HepG2 (cell line): ENCODE data around the gene GRIFIN. TPM values are rescaled to one million over a fixed set of nuclear protein-coding genes. Genes with fewer than 3 reads are reported as not detected.

Source experiments
- ATF5 ChIP-seq: sonication (generic); formaldehyde crosslinking; IDR thresholded peaks from 2 replicates; pipeline ENCODE4 v1.4.0; 2020; ENCODE audit warnings: mild to moderate bottlenecking, low read depth, missing genetic modification reagents
- HES4 ChIP-seq: sonication (generic); formaldehyde crosslinking; IDR thresholded peaks from 2 replicates; pipeline ENCODE4 v1.9.0; 2021; ENCODE audit warnings: mild to moderate bottlenecking, missing genetic modification reagents, borderline replicate concordance
- MXD1 ChIP-seq: sonication (generic); formaldehyde crosslinking; IDR thresholded peaks from 2 replicates; pipeline ENCODE4 v1.4.0; 2020; ENCODE audit warnings: mild to moderate bottlenecking, missing genetic modification reagents
- NFE2L2 ChIP-seq: fragments of 150-350 bp; IDR thresholded peaks from 2 replicates; pipeline ENCODE4 v1.6.1; 2014; ENCODE audit warnings: low read length
- REL ChIP-seq: sonication (generic); formaldehyde crosslinking; conservative IDR thresholded peaks from 2 replicates; pipeline ENCODE4 v1.8.0; 2022; ENCODE audit warnings: mild to moderate bottlenecking, missing genetic modification reagents, moderate library complexity
- RORA ChIP-seq: sonication (generic); formaldehyde crosslinking; IDR thresholded peaks from 2 replicates; pipeline ENCODE4 v1.5.0; 2020; ENCODE audit warnings: mild to moderate bottlenecking, missing genetic modification reagents, moderate library complexity
- SALL2 ChIP-seq: sonication (generic); formaldehyde crosslinking; IDR thresholded peaks from 2 replicates; pipeline ENCODE4 v1.8.1; 2023; ENCODE audit warnings: mild to moderate bottlenecking, missing genetic modification reagents, inconsistent platforms
- SYNCRIP ChIP-seq: fragments of 200-400 bp; formaldehyde crosslinking; IDR thresholded peaks from 2 replicates; pipeline ENCODE4 v1.6.1; 2018; ENCODE audit warnings: mild to moderate bottlenecking, low read depth, low read length; ENCODE audit not compliant: insufficient read depth
- ZBTB1 ChIP-seq: sonication (generic); formaldehyde crosslinking; IDR thresholded peaks from 2 replicates; pipeline ENCODE4 v1.4.0; 2020; ENCODE audit warnings: missing genetic modification reagents, borderline replicate concordance
- ZNF281 ChIP-seq: sonication (generic); formaldehyde crosslinking; IDR thresholded peaks from 2 replicates; pipeline ENCODE4 v1.4.0; 2020; ENCODE audit warnings: missing genetic modification reagents, borderline replicate concordance
- ZNF574 ChIP-seq: sonication (generic); formaldehyde crosslinking; IDR thresholded peaks from 2 replicates; pipeline ENCODE4 v1.4.0; 2020; ENCODE audit warnings: missing genetic modification reagents
- ZNF687 ChIP-seq: sonication (generic); formaldehyde crosslinking; IDR thresholded peaks from 2 replicates; pipeline ENCODE4 v1.5.1; 2020; ENCODE audit warnings: mild to moderate bottlenecking, missing genetic modification reagents, moderate library complexity
- ZNF784 ChIP-seq: sonication (generic); formaldehyde crosslinking; IDR thresholded peaks from 2 replicates; pipeline ENCODE4 v1.5.1; 2020; ENCODE audit warnings: missing genetic modification reagents, mild to moderate bottlenecking, borderline replicate concordance
- ZNF800 ChIP-seq: sonication (generic); formaldehyde crosslinking; IDR thresholded peaks from 2 replicates; pipeline ENCODE4 v1.4.0; 2020; ENCODE audit warnings: missing genetic modification reagents
- ZSCAN22 ChIP-seq: sonication (generic); formaldehyde crosslinking; IDR thresholded peaks from 2 replicates; pipeline ENCODE4 v1.4.0; 2020; ENCODE audit warnings: mild to moderate bottlenecking, missing genetic modification reagents
- polyA plus RNA-seq, 8 experiments: library from polyadenylated mRNA; depleted of rRNA in 3 of 8; stranded (reverse) in 7 of 8; unstranded in 1 of 8; fragments of >200 nt; fragmentation: Illumina TruSeq in 4 of 8; extraction: Trizol in 4 of 8; gene quantifications; 2 replicates each; pipeline versions ENCODE4 v1.2.1 to v1.2.3, GENCODE V29; 2011 to 2016; ENCODE audit warnings: low read depth in 4 of 8, missing spikeins in 1 of 8, mixed read lengths in 1 of 8; ENCODE audit not compliant: insufficient read depth in 1 of 8
- total RNA-seq, 5 experiments: library from RNA; depleted of rRNA; stranded (reverse); fragments of >200 nt; fragmentation: Illumina TruSeq; extraction: Trizol; gene quantifications; 2 replicates each; pipeline ENCODE4 v1.2.3, GENCODE V29; 2016; ENCODE audit warnings: low read depth in 1 of 5

The GRIFIN gene
- total and polyA plus RNA-seq, 2 of the 13 experiments (the other 11 are each of a cell fraction or from before 2014, with no cell fraction given): not detected

- TF ChIP-seq ZNF687 (peak; percentile 83), MXD1 (CRISPR knock-in tag) (no peak), ZNF784 (CRISPR knock-in tag) (0 out of 2 replicates have a peak, but pooled peaks have one; percentile 79), HES4 (CRISPR knock-in tag) (no peak), ZNF281 (CRISPR knock-in tag) (peak; percentile 96), ATF5 (CRISPR knock-in tag) (no peak), ZSCAN22 (0 out of 2 replicates have a peak, but pooled peaks have one; percentile 27), NFE2L2 (no peak), SYNCRIP (no peak), REL (CRISPR knock-in tag) (no peak), ZNF800 (CRISPR knock-in tag) (0 out of 2 replicates have a peak, but pooled peaks have one; percentile 6), ZBTB1 (CRISPR knock-in tag) (no peak), RORA (CRISPR knock-in tag) (no peak), SALL2 (CRISPR knock-in tag) (no peak; the same call in 1 of the 2 replicates), ZNF574 (CRISPR knock-in tag) (no peak)
Observed at GRCh38 chr7:2452074-2452507, 24.1 kb downstream of the GRIFIN start (continued).
